MM.1S (cell line): ENCODE data around the gene NDUFA8.

Experiments used
- DNase-seq: peaks from one replicate; pipeline ENCODE4 v3.0.0-alpha.2; 2015
- H2AFZ ChIP-seq: fragments of 300-600 bp; sonication (generic); 2 replicates; pipeline ENCODE4 v1.6.0; 2016; ENCODE audit warnings: antibody characterized with exemption, low read length
- H3F3A ChIP-seq: fragments of 300-600 bp; sonication (generic); 2 replicates; pipeline ENCODE4 v1.6.1; 2016; ENCODE audit warnings: mild to moderate bottlenecking, antibody characterized with exemption, low read length, moderate library complexity, mixed read lengths; ENCODE audit not compliant: insufficient read depth
- H3K27ac ChIP-seq: fragments of 300-600 bp; sonication (generic); 2 replicates; pipeline ENCODE4 v1.5.1; 2016; ENCODE audit warnings: mild to moderate bottlenecking, low read length
- H3K27me3 ChIP-seq: fragments of 300-600 bp; sonication (generic); replicated peaks from 2 replicates; pipeline ENCODE4 v1.6.0; 2016; ENCODE audit warnings: low read length; ENCODE audit not compliant: insufficient read depth
- H3K36me3 ChIP-seq: fragments of 300-600 bp; sonication (generic); replicated peaks from 2 replicates; pipeline ENCODE4 v1.6.1; 2016; ENCODE audit warnings: mild to moderate bottlenecking, low read length, mixed read lengths; ENCODE audit not compliant: insufficient read depth
- H3K4me1 ChIP-seq: fragments of 300-600 bp; sonication (generic); 2 replicates; pipeline ENCODE4 v1.6.1; 2016; ENCODE audit warnings: low read length, mixed read lengths
- H3K4me2 ChIP-seq: fragments of 300-600 bp; sonication (generic); 2 replicates; pipeline ENCODE4 v1.6.0; 2016; ENCODE audit warnings: low read depth, low read length
- H3K4me3 ChIP-seq: fragments of 300-600 bp; sonication (generic); 2 replicates; pipeline ENCODE4 v1.5.1; 2016; ENCODE audit warnings: low read length, mixed read lengths
- H3K79me2 ChIP-seq: fragments of 300-600 bp; sonication (generic); 2 replicates; pipeline ENCODE4 v1.6.1; 2016; ENCODE audit warnings: mixed run types, low read length, mixed read lengths
- H3K9ac ChIP-seq: fragments of 300-600 bp; sonication (generic); 2 replicates; pipeline ENCODE4 v1.6.1; 2016; ENCODE audit warnings: low read length, mixed read lengths
- H3K9me2 ChIP-seq: fragments of 300-600 bp; sonication (generic); replicated peaks from 2 replicates; pipeline ENCODE4 v1.6.1; 2016; ENCODE audit warnings: mild to moderate bottlenecking, low read length, mixed read lengths; ENCODE audit not compliant: insufficient read depth
- H3K9me3 ChIP-seq: fragments of 300-600 bp; sonication (generic); replicated peaks from 2 replicates; pipeline ENCODE4 v1.6.1; 2016; ENCODE audit warnings: mild to moderate bottlenecking, low read length, mixed read lengths; ENCODE audit not compliant: insufficient read depth
- H4K20me1 ChIP-seq: fragments of 300-600 bp; sonication (generic); 2 replicates; pipeline ENCODE4 v1.6.1; 2016; ENCODE audit warnings: mild to moderate bottlenecking, low read length, moderate library complexity, mixed read lengths; ENCODE audit not compliant: insufficient read depth
- EZH2 ChIP-seq: fragments of 300-600 bp; sonication (generic); optimal IDR thresholded peaks from 2 replicates; pipeline ENCODE3; 2017; ENCODE audit warnings: low read depth, mild to moderate bottlenecking, antibody characterized with exemption, low read length, mixed read lengths
- EZH2phosphoT487 ChIP-seq: fragments of 300-600 bp; sonication (generic); IDR thresholded peaks from 2 replicates; pipeline ENCODE4 v1.6.1; 2018; ENCODE audit warnings: antibody characterized with exemption, low read length
- TF ChIP-seq, protein P1 (sequence below): fragments of 300-600 bp; sonication (generic); IDR thresholded peaks from 2 replicates; pipeline ENCODE4 v1.5.1; 2016; ENCODE audit warnings: antibody characterized with exemption, low read length, mixed read lengths

Gene NDUFA8

DNA sequence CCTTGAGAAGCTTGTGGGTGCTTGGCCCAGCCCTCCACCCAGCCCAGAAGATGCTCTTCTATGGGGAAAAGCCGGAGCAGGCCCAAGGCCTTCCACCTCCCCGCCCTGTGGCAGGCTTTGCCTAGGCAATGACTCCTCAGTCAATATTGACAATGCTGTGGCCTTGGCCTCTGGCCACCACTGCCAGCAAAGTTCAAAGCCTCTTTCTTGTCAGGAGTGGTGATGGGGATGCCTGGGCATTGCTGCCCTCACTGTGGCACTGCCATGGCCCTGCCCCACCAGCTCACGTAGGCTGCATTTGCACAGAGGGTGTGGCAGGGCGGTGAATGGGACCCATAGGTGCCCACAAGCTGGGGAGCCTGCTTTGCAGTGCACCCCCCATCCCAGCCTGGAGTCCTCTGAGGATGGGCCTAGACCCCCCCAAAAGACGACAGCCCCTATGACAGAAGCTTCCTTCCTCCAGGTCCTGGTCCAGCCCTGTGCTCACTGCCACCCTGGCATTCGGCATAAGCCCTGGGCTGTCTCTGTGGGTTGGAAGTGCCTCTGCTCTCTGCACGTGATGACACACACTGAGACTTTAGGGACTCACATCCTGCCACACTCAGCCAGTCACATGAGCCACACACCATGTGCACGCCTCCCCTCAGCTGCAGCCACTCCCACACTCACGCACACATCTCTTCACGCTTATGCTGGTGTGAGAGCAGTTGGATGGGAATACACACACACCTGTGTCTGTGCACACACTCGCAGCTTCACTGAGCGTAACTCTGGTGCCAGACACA lies 31.2 kb upstream of the NDUFA8 start:
- Histone ChIP-seq H3K4me3 (no peak overlapping the region), H3K27me3 (no peaks in the 10 kb centered on the region), H3K36me3 (no peaks in the 10 kb centered on the region), H2AFZ (no peak overlapping the region), H3K27ac (no peak overlapping the region), H3K9me3 (no peaks in the 10 kb centered on the region), H3K9me2 (no peaks in the 10 kb centered on the region), H3K4me2 (no peak overlapping the region), H3K9ac (no peak overlapping the region), H3K79me2 (no peaks in the 10 kb centered on the region), H3K4me1 (no peaks in the 10 kb centered on the region), H3F3A (no peaks in the 10 kb centered on the region), H4K20me1 (no peaks in the 10 kb centered on the region)
- TF ChIP-seq, protein P1, sequence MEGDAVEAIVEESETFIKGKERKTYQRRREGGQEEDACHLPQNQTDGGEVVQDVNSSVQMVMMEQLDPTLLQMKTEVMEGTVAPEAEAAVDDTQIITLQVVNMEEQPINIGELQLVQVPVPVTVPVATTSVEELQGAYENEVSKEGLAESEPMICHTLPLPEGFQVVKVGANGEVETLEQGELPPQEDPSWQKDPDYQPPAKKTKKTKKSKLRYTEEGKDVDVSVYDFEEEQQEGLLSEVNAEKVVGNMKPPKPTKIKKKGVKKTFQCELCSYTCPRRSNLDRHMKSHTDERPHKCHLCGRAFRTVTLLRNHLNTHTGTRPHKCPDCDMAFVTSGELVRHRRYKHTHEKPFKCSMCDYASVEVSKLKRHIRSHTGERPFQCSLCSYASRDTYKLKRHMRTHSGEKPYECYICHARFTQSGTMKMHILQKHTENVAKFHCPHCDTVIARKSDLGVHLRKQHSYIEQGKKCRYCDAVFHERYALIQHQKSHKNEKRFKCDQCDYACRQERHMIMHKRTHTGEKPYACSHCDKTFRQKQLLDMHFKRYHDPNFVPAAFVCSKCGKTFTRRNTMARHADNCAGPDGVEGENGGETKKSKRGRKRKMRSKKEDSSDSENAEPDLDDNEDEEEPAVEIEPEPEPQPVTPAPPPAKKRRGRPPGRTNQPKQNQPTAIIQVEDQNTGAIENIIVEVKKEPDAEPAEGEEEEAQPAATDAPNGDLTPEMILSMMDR, result no peak
- TF ChIP-seq EZH2 (no peak), EZH2phosphoT487 (no peak)
- DNase-seq, result no peak

DNA sequence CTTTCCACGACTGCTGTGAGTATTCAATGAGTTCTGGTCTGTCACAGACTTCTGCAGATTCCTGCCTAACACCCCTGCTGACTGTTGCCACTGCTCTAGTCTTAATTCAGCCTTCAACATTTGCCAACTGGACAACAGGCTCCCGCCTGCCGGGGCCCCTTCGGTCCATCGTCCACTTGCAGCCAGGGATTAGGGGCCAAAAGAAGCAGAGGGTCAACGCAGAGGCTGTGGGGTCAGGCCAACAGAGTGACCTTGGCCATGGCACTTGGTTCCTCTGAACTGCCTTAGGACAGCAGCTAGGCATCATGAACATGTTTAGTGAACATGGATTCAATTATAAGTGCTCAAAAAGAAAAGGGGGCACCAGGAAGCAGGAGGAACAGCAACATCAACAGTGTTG lies 28.8 kb upstream of the NDUFA8 start:
- Histone ChIP-seq H3K79me2 (no peaks in the 10 kb centered on the region), H4K20me1 (no peaks in the 10 kb centered on the region), H3K4me2 (no peak overlapping the region), H3K27ac (no peak overlapping the region), H3K4me3 (no peak overlapping the region), H3K27me3 (no peaks in the 10 kb centered on the region; the same call in 1 of the 2 replicates), H3K36me3 (no peaks in the 10 kb centered on the region), H3K9me3 (no peaks in the 10 kb centered on the region), H3K9me2 (no peaks in the 10 kb centered on the region), H2AFZ (no peak overlapping the region), H3F3A (no peaks in the 10 kb centered on the region), H3K9ac (no peak overlapping the region), H3K4me1 (no peaks in the 10 kb centered on the region)
- DNase-seq, result no peak
- TF ChIP-seq, protein P1, result no peak
- TF ChIP-seq EZH2 (no peak), EZH2phosphoT487 (no peak)

DNA sequence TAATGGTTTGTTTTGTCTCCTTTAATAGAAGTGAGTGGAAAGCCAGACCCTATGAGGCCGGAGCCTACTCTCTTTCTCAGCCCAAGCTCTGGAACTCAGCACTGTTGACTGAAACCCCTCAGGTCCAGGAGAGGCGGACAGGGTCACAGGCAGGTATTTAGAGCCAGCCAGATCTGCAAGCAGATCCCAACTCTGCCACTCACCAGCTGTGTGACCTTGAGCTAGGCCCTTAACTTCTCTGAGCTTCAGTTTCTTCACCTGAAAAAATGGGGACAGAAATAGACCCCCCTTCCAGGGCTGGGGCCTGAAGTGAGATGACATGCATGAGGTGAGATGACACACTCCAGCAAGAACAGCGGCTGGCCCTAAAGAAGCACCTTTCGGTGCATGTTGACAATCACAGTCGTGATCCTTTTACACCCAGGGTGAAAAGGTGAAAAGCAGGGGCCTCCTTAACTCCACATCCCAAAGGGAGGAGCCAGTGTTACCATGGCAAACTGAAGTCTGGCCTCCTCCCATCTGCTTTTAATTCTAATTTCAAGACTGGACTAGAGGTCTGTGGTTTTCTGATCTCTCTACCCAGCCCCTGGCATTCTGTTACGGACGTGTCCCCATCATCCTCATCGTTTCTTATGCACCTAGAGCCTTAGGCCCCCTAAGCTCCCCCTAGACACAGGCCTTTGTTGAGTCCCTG lies 27.3 kb upstream of the NDUFA8 start:
- no peak for TF ChIP-seq EZH2phosphoT487
- TF ChIP-seq EZH2, result no peak
- TF ChIP-seq, protein P1, result no peak
- Histone ChIP-seq H3K4me2 (no peak overlapping the region), H2AFZ (no peak overlapping the region), H3K27ac (no peak overlapping the region), H3F3A (no peaks in the 10 kb centered on the region), H3K9me3 (no peaks in the 10 kb centered on the region), H3K4me1 (no peaks in the 10 kb centered on the region), H3K9me2 (no peaks in the 10 kb centered on the region), H4K20me1 (no peaks in the 10 kb centered on the region), H3K9ac (no peak overlapping the region), H3K27me3 (no peaks in the 10 kb centered on the region; the same call in 1 of the 2 replicates), H3K36me3 (no peaks in the 10 kb centered on the region), H3K4me3 (no peak overlapping the region), H3K79me2 (no peaks in the 10 kb centered on the region)
- no peak for DNase-seq
